ENCODE results near the gene CD46. TPM values are rescaled to one million over a fixed set of nuclear protein-coding genes. Genes with fewer than 3 reads are reported as not detected.
A peak's percentile ranks its signal among the peaks of the same experiment; 100 is the strongest.

CD46 gene
- total and polyA plus RNA-seq, 10 of the 15 experiments (the other 5 are each of a cell fraction or from before 2014, with no cell fraction given) = 61.1 to 198 (median 81.4) TPM

- in situ Hi-C loops (cut with MboI) = no loop called here
- H3K79me2 ChIP-seq (ENCODE audit: control insufficient read depth, insufficient read depth, low read length) = peaks cover 26% of the 10 kb centered on the region
- WGBS (ENCODE audit: insufficient coverage, insufficient replicate concordance, low lambda C conversion rate, missing lambda C conversion rate) = 84% methylated on average over 16 of the region's 16 CpGs
- TF ChIP-seq E2F4 (IDR thresholded peaks at IDR 0.05; ENCODE audit: low read depth, low read length) = no peak
- TF ChIP-seq MYB (IDR thresholded peaks at IDR 0.05; ENCODE audit: borderline replicate concordance, low read depth, low read length) = no peak
- no peak for TF ChIP-seq SREBF1 (IDR thresholded peaks at IDR 0.05; ENCODE audit: low read length)
- no peak for TF ChIP-seq ZNF592 (IDR thresholded peaks at IDR 0.05)
- no peak for TF ChIP-seq FOS (IDR thresholded peaks at IDR 0.05; ENCODE audit: borderline replicate concordance, extremely low read depth, insufficient read length)
- peak; percentile 37; the same call in 1 of the 2 replicates for TF ChIP-seq POLR2A (IDR thresholded peaks at IDR 0.05; ENCODE audit: low read depth, low read length)
- no peak for TF ChIP-seq USF2 (IDR thresholded peaks at IDR 0.05; ENCODE audit: borderline replicate concordance, low read depth, low read length)
- TF ChIP-seq SIN3A (IDR thresholded peaks at IDR 0.05; ENCODE audit: low read depth, low read length) = no peak
- TF ChIP-seq CEBPZ (IDR thresholded peaks at IDR 0.05; ENCODE audit: low read depth, low read length) = no peak
- TF ChIP-seq KLF5 (IDR thresholded peaks at IDR 0.05; ENCODE audit: partially characterized antibody) = no peak
- TF ChIP-seq POLR2AphosphoS2 (IDR thresholded peaks at IDR 0.05; ENCODE audit: low read depth, low read length) = no peak
- TF ChIP-seq POLR2AphosphoS5 (IDR thresholded peaks at IDR 0.05; ENCODE audit: low read length) = peak; percentile 14; the same call in 1 of the 2 replicates
- TF ChIP-seq ZNF384 (IDR thresholded peaks at IDR 0.05; ENCODE audit: borderline replicate concordance, low read depth, low read length) = no peak
Measured at GRCh38 chr1:207811920-207812720, 60.3 kb downstream of the CD46 start.

More at GRCh38 chr1:207811920-207812720, 60.3 kb downstream of the CD46 start:
- POLR2A ChIA-PET = interaction anchor here (0.7 to 1.7 kb wide), 3 partner anchors 10 to 16 kb away, joined by 3 to 15 read pairs (median 3); no protein-coding TSS in a partner anchor
- H3K9me3 ChIP-seq (replicated peaks; ENCODE audit: control insufficient read depth, insufficient read depth, low read length) = no peaks in the 10 kb centered on the region
- H4K20me1 ChIP-seq (ENCODE audit: control insufficient read depth, insufficient read depth) = peaks cover 3% of the 10 kb centered on the region
- H3K9ac ChIP-seq (ENCODE audit: control insufficient read depth, insufficient read depth, low read length) = no peak overlapping the region
- RAD21 ChIA-PET (ENCODE audit: unreplicated experiment) = interaction anchor here (0.7 to 2.7 kb wide), 10 partner anchors 10 to 151 kb away, joined by 3 to 13 read pairs (median 4); no protein-coding TSS in a partner anchor
- FAIRE-seq (no peak), ATAC-seq (peak; percentile 53), DNase-seq (ENCODE audit: low read depth, low spot score) (no peak)
- no peak overlapping the region for H2AFZ ChIP-seq (ENCODE audit: control insufficient read depth, low read depth, low read length)
- intact Hi-C loops (cut with micrococcal nuclease; ENCODE audit: unreplicated experiment) = no loop called here
- peaks cover 47 to 58% of the 10 kb centered on the region in 2 experiments for H3K36me3 ChIP-seq (ENCODE audit: control insufficient read depth in 2 of 2, insufficient read depth in 2 of 2, low read length in 1 of 2)
- no peaks in the 10 kb centered on the region for H3K27me3 ChIP-seq (replicated peaks in 1 of 2; ENCODE audit: control insufficient read depth in 2 of 2, insufficient read depth in 2 of 2, low read length in 1 of 2)
- no peak overlapping the region for H3K4me2 ChIP-seq (ENCODE audit: control insufficient read depth, insufficient read depth)
- SMC1A ChIA-PET (ENCODE audit: uncharacterized antibody, unreplicated experiment) = interaction anchor here (0.7 to 4.3 kb wide), 15 partner anchors 7 to 157 kb away, joined by 3 to 19 read pairs (median 5); no protein-coding TSS in a partner anchor
- no peak overlapping the region for H3K27ac ChIP-seq (ENCODE audit: control insufficient read depth, insufficient read depth)
- H3K4me3 ChIP-seq = no peak overlapping the region
- CTCF ChIA-PET = interaction anchor here (0.7 to 4.0 kb wide), 20 partner anchors 8 to 151 kb away, joined by 3 to 52 read pairs (median 5); no protein-coding TSS in a partner anchor
- no TSS peak for BruUV-seq (replicated peaks)
- H3K4me1 ChIP-seq (ENCODE audit: control insufficient read depth, insufficient read depth, low read length) = peaks cover 26% of the 10 kb centered on the region
